Astrocyte of the cerebellum (primary cell): ENCODE data around the gene COQ3.
A peak's percentile ranks its signal among the peaks of the same experiment; 100 is the strongest.

Experiments used
- DNase-seq: peaks from one replicate; pipeline ENCODE4 v3.0.0-alpha.2; 2011; ENCODE audit warnings: low read depth
- H3K4me3 ChIP-seq: 2 replicates; pipeline ENCODE4 v1.5.1; 2011; ENCODE audit warnings: mild to moderate bottlenecking, low read depth, low read length, moderate library complexity
- CTCF ChIP-seq: IDR thresholded peaks from 2 replicates; pipeline ENCODE4 v1.5.1; 2012; ENCODE audit warnings: low read length, low read depth, moderate library complexity, mild to moderate bottlenecking; ENCODE audit errors: missing control alignments
- in situ Hi-C: cut with HindIII; loops from 2 replicates; pipeline ENCODE4 v1.10.0; 2017; ENCODE audit warnings: low sequenced_read_pairs

Gene COQ3

GRCh38 chr6:99393366-99393697 is 663 bp downstream of the COQ3 start:
- DNase-seq = no peak
- peak overlapping the region; percentile 74 for H3K4me3 ChIP-seq
- in situ Hi-C loops = no loop called here
- no peak for TF ChIP-seq CTCF

- TF ChIP-seq CTCF = no peak
- in situ Hi-C loops = no loop called here
- DNase-seq = no peak
- no peak overlapping the region for H3K4me3 ChIP-seq
Measured at GRCh38 chr6:99390896-99391295, 3.1 kb downstream of the COQ3 start.

GRCh38 chr6:99384507-99384906 is 9.5 kb downstream of the COQ3 start:
- no peak overlapping the region for H3K4me3 ChIP-seq
- in situ Hi-C loops = no loop called here
- DNase-seq = no peak
- TF ChIP-seq CTCF = no peak

- no peak for TF ChIP-seq CTCF
- no peak for DNase-seq
- no peak overlapping the region for H3K4me3 ChIP-seq
- in situ Hi-C loops = no loop called here
Measured at GRCh38 chr6:99378636-99379035, 15.4 kb downstream of the COQ3 start.

- no peak for TF ChIP-seq CTCF
- in situ Hi-C loops = no loop called here
- H3K4me3 ChIP-seq = no peak overlapping the region
- DNase-seq = no peak
Measured at GRCh38 chr6:99369533-99369932, 24.5 kb downstream of the COQ3 start.

GRCh38 chr6:99366852-99367251 is 27.1 kb downstream of the COQ3 start:
- no peak for DNase-seq
- no peak overlapping the region for H3K4me3 ChIP-seq
- in situ Hi-C loops = no loop called here
- no peak for TF ChIP-seq CTCF

GRCh38 chr6:99364026-99364425 is 30.0 kb downstream of the COQ3 start:
- H3K4me3 ChIP-seq = no peak overlapping the region
- no peak for TF ChIP-seq CTCF
- DNase-seq = no peak
- in situ Hi-C loops = no loop called here
